ENCODE measurements around the gene HGD. TPM values are rescaled to one million over a fixed set of nuclear protein-coding genes. Genes with fewer than 3 reads are reported as not detected.
"Not testable (repeated sequence)": the region's sequence is repeated elsewhere in the genome, so short reads cannot be mapped to it uniquely, and the experiment has no call there.

The HGD gene
- total and polyA plus RNA-seq, 12 donors: 0.12 to 1.2 TPM; not detected in 10

DNA sequence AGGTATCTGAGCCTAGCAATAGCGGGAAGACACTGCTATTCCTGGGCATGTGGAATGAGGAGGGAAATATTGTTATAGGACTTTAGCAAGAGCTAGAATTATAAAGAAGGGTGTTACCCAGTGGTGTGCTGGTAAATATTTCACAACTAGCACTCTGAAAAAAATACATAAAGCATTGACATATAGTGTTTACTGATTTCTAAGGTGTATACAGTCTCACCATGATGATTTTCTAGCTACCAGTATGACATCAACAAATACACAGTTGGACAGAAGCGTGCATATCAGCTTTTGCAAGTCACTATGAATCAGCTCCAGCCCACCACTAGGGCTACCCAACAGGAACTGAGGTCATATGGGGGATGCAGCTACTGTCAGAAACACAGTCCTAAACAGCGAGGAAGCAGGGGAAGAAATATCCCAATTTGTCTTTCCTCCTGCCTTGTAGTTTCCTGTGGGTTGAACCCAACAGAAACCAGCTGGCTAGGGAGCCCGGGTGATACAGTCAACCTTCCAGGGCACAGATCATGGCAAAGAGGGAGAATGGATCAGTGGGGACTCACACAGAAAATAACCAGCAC, 39.6 kb downstream of the HGD start:
- intact Hi-C loops (cut with DNase I): no loop called here

DNA sequence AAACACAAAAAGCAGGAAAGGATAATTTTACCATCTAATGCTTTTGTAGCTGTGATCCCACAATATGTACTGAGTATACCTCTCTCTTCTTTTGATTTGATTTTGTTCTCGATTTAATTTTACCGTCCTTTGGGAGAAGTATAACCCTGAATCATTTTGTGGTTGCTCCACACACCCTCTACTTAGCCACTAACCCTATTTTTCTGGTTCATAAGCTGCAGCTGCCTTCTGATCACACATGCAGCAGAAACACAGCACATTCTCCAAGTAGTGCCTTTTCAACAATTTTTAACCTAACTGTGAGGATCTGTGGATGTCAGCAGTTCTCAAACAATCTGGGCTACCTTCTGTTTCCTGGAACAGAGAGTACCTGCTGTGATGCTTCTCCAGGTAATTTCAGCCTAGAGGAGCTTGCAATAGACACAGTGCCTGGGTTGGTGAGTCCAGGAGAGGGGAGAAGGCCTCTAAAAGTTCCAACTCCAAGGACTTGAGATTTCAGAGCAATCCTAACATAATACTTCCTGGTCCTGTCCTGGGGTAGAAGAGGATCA, 40.3 kb downstream of the HGD start:
- DNase-seq (no peak), ATAC-seq (no peak)
- Histone ChIP-seq H3K27me3 (no peaks in the 10 kb centered on the region), H3K4me1 (peaks cover 0 to 23% (median 7%) of the 10 kb centered on the region in 9 donors), H3K36me3 (no peaks in the 10 kb centered on the region), H3K27ac (no peak overlapping the region), H3K9me3 (peaks cover 0 to 3% (median 0%) of the 10 kb centered on the region in 11 donors), H3K4me3 (no peak overlapping the region)
- intact Hi-C loops (cut with DNase I): no loop called here
- TF ChIP-seq, protein P1, sequence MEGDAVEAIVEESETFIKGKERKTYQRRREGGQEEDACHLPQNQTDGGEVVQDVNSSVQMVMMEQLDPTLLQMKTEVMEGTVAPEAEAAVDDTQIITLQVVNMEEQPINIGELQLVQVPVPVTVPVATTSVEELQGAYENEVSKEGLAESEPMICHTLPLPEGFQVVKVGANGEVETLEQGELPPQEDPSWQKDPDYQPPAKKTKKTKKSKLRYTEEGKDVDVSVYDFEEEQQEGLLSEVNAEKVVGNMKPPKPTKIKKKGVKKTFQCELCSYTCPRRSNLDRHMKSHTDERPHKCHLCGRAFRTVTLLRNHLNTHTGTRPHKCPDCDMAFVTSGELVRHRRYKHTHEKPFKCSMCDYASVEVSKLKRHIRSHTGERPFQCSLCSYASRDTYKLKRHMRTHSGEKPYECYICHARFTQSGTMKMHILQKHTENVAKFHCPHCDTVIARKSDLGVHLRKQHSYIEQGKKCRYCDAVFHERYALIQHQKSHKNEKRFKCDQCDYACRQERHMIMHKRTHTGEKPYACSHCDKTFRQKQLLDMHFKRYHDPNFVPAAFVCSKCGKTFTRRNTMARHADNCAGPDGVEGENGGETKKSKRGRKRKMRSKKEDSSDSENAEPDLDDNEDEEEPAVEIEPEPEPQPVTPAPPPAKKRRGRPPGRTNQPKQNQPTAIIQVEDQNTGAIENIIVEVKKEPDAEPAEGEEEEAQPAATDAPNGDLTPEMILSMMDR (IDR thresholded peaks at IDR 0.05): no peak
- WGBS, 2 donors: 86 to 100% methylated on average over 2 of the region's 2 CpGs

More for the DNA sequence above, 39.6 kb downstream of the HGD start:
- Histone ChIP-seq H3K27me3 (no peaks in the 10 kb centered on the region), H3K4me1 (peaks cover 0 to 23% (median 8%) of the 10 kb centered on the region in 9 donors), H3K4me3 (no peak overlapping the region), H3K36me3 (no peaks in the 10 kb centered on the region), H3K9me3 (peaks cover 0 to 3% (median 0%) of the 10 kb centered on the region in 11 donors), H3K27ac (peak overlapping the region in 1 of 10 donors; percentile 20)
- ATAC-seq (peak in 1 of 8 donors; percentile 32), DNase-seq (no peak)
- TF ChIP-seq, protein P1 (IDR thresholded peaks at IDR 0.05): no peak
- 47 to 53% methylated on average over 4 of the region's 4 CpGs for WGBS, 2 donors

DNA sequence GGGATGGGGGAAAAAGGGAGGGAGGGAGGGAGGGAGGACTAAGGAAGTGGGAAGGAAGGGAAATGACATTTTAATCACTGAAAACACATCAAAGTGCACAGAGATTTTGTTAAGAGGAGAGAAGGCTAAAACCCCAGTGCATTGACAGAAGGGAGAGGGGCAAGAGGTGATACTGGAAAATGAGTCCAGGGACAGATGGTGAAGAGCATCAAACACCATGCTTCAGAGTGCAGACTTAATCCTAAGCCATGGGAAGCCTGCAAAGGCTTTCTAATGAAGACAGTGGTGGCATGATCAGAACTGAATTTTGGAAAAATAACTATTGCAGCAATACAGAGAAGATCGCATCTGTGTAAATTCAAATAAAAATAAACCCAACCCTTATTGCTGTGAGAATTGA, 41.8 kb downstream of the HGD start:
- Histone ChIP-seq H3K4me1 (peaks cover 0 to 11% (median 0%) of the 10 kb centered on the region in 9 donors), H3K27ac (no peak overlapping the region), H3K27me3 (no peaks in the 10 kb centered on the region), H3K4me3 (no peak overlapping the region), H3K9me3 (peaks cover 0 to 3% (median 0%) of the 10 kb centered on the region in 11 donors), H3K36me3 (no peaks in the 10 kb centered on the region)
- TF ChIP-seq, protein P1 (IDR thresholded peaks at IDR 0.05): no peak
- ATAC-seq: no peak
- intact Hi-C loops (cut with DNase I): no loop called here
- 89 to 100% methylated on average over 1 of the region's 1 CpG for WGBS, 2 donors
- DNase-seq: no peak

DNA sequence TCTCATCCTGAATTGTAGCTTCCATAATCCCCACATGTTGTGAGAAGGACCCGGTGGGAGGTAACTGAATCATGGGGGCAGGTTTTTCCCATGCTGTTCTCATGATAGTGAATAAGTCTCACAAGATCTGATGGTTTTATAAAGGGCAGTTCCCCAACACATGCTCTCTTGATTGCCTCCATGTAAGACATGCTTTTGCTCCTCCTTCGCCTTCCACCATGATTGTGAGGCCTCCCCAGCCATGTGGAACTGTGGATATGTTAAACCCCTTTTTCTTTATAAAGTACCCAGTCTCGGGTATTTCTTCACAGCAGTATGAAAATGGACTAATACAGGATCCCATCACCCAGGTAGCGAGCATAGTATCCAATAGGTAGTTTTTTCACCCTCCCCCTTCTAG, 43.2 kb downstream of the HGD start:
- DNase-seq; H3K9me3 ChIP-seq; H3K4me3 ChIP-seq; H3K4me1 ChIP-seq; H3K27me3 ChIP-seq; H3K27ac ChIP-seq; intact Hi-C loops (cut with DNase I); H3K36me3 ChIP-seq; ATAC-seq: not testable (repeated sequence)
- WGBS, 2 donors: 95% methylated on average over 4 of the region's 4 CpGs

Measured in heart right ventricle (tissue), 16 donors.